Measurements from ENCODE around the gene ZBTB7C.

DNA sequence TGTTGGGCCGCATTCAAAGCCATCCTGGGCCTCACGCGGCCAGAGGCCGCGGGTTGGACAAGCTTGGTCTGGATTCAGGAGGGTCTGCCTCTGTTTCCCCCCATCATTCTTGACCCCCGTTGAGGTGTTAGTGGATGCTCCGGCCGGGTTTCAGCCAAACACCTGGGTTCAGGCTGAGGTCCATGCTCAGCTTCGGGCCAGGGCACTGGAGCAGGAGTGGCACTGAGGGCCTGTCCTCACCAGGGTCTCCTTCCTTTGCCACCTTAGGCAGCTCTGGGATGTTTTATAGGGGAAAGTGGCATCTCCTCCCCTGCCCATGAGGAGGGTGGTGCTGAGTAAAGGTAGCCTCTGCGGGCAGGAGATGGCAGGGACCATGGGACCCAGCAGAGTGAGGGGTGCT is 401.8 kb downstream of the ZBTB7C start:
- TF ChIP-seq EZH2 (IDR thresholded peaks at IDR 0.05; ENCODE audit: borderline replicate concordance, insufficient read depth, low read depth, low read length, poor library complexity, severe bottlenecking) (no peak), CTCF (IDR thresholded peaks at IDR 0.05) (no peak)

All from B cell (primary cell).